ENCODE measurements around the gene ADGRF4.

ADGRF4 gene

DNA sequence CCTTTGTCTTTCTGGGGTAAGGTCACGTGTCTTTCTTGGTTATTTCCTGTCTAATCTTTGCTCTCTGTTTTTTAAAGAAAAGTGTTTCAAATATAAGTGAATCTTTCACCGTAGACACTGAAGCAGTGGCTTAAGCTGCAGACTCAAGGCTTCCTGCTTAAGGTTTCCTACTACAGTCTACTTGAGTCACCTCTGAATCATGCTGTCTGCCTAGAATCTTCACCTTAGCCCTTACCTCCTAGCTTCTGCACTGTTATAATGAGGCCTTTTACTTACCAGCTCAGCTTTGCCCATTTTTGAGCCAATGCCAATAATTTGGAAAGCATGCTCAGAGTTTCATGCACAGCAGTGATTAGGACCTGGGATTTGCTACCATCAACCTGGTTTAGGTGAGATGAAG is 30.6 kb downstream of the ADGRF4 start:
- no peaks in the 10 kb centered on the region for H3K4me1 ChIP-seq
- TF ChIP-seq CTCF (IDR thresholded peaks at IDR 0.05) = no peak
- H3K27me3 ChIP-seq = no peaks in the 10 kb centered on the region
- intact Hi-C loops (cut with DNase I; ENCODE audit: low total_unique reads) = no loop called here
- no peaks in the 10 kb centered on the region for H3K36me3 ChIP-seq
- H3K9me3 ChIP-seq = no peaks in the 10 kb centered on the region
- no peak for DNase-seq
- no peak overlapping the region for H3K4me3 ChIP-seq
- no peak overlapping the region for H3K27ac ChIP-seq

DNA sequence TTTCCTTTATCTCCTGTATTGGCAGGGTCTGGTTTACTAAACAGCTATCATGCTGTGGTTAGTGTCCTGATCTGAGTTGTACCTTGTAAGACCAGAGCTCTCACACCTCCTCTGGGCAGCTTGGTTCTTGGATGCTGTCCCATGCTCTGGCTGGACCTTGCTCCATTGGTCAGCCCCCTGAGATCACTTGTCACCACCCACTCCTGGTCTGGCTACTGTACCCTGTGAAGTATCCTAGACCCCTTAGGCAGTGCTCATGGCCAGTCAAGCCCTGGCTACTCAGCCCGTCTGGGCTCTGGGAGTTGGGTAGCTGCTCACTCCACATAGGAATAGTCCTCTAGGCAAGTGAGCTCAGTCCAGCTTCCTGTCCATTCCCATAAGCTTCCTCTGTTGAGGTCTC is 31.1 kb downstream of the ADGRF4 start:
- intact Hi-C loops (cut with DNase I; ENCODE audit: low total_unique reads) = no loop called here
- DNase-seq = no peak
- Histone ChIP-seq H3K4me3 (no peak overlapping the region), H3K27ac (no peak overlapping the region), H3K9me3 (no peaks in the 10 kb centered on the region), H3K4me1 (no peaks in the 10 kb centered on the region), H3K36me3 (no peaks in the 10 kb centered on the region), H3K27me3 (no peaks in the 10 kb centered on the region)
- no peak for TF ChIP-seq CTCF (IDR thresholded peaks at IDR 0.05)

GRCh38 chr6:47733879-47734558 is 35.6 kb downstream of the ADGRF4 start:
- H3K27me3 ChIP-seq = no peaks in the 10 kb centered on the region
- H3K9me3 ChIP-seq = no peaks in the 10 kb centered on the region
- no peaks in the 10 kb centered on the region for H3K4me1 ChIP-seq
- no peak overlapping the region for H3K4me3 ChIP-seq
- intact Hi-C loops (cut with DNase I; ENCODE audit: low total_unique reads) = no loop called here
- no peak for DNase-seq
- H3K36me3 ChIP-seq = no peaks in the 10 kb centered on the region
- no peak overlapping the region for H3K27ac ChIP-seq
- TF ChIP-seq CTCF (IDR thresholded peaks at IDR 0.05) = peak in 1 of 2 experiments; percentile 11

DNA sequence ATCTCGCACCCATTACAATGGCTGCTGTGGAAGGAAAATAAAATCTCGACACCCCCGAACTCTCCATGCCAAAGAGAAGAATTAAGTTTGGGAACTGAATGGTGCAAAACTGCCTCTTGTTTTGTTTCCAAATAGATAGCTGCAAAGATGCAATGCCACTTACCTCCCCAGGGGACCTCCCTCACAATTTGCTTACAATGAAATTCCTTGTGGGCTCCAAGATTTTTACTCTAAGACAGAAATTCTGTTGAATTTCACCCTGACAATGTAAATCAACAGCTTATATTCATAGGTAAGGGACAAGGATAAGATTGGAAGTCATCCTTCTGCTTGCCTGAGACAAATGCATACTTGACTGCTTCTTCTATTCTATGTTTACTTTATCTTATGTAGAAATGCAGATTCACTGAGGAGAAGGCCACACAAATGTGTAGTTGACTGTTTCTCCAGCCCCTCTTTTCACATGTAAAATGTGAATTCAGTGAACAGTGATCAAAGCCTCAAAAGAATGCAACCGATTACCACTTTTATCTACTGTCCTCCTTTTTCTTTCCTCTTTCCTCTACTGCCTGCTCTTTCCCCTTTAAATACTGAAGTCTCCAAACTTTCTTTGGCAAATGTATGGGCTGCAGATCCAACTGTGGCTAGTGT is 36.6 kb downstream of the ADGRF4 start:
- DNase-seq = no peak
- TF ChIP-seq CTCF (IDR thresholded peaks at IDR 0.05) = no peak
- Histone ChIP-seq H3K27ac (no peak overlapping the region), H3K4me3 (no peak overlapping the region), H3K36me3 (no peaks in the 10 kb centered on the region), H3K9me3 (no peaks in the 10 kb centered on the region), H3K4me1 (no peaks in the 10 kb centered on the region), H3K27me3 (no peaks in the 10 kb centered on the region)
- intact Hi-C loops (cut with DNase I; ENCODE audit: low total_unique reads) = no loop called here

GRCh38 chr6:47736083-47736700 is 37.8 kb downstream of the ADGRF4 start:
- no peak for TF ChIP-seq CTCF (IDR thresholded peaks at IDR 0.05)
- intact Hi-C loops (cut with DNase I; ENCODE audit: low total_unique reads) = no loop called here
- Histone ChIP-seq H3K4me1 (no peaks in the 10 kb centered on the region), H3K4me3 (no peak overlapping the region), H3K27ac (no peak overlapping the region), H3K27me3 (no peaks in the 10 kb centered on the region), H3K36me3 (no peaks in the 10 kb centered on the region), H3K9me3 (no peaks in the 10 kb centered on the region)
- DNase-seq = no peak
